Ovary (tissue), 9 donors: ENCODE data around the gene PNMA6F. TPM values are rescaled to one million over a fixed set of nuclear protein-coding genes. Genes with fewer than 3 reads are reported as not detected.
A peak's percentile ranks its signal among the peaks of the same experiment; 100 is the strongest.
"Not testable (repeated sequence)": the region's sequence is repeated elsewhere in the genome, so short reads cannot be mapped to it uniquely, and the experiment has no call there.

ENCODE experiments used
- DNase-seq, 5 donors: peaks; one replicate each; pipeline ENCODE4 v3.0.0-alpha.2; 2019 to 2020
- H3K27ac ChIP-seq, 2 donors: fragments of 200-600 bp; one replicate each; pipeline versions ENCODE4 v1.5.1 to v1.8.0; 2019 to 2022
- H3K27me3 ChIP-seq: fragments of 200-600 bp; one replicate; pipeline ENCODE4 v1.8.0; 2022
- H3K36me3 ChIP-seq: fragments of 200-600 bp; sonication (generic); one replicate; pipeline ENCODE4 v1.5.1; 2019
- H3K4me1 ChIP-seq: one replicate; pipeline ENCODE4 v1.8.1; 2013; ENCODE audit warnings: mild to moderate bottlenecking, moderate library complexity; ENCODE audit not compliant: insufficient read depth
- H3K4me3 ChIP-seq: fragments of 200-600 bp; sonication (generic); one replicate; pipeline ENCODE4 v1.5.1; 2017
- H3K9me3 ChIP-seq, 2 donors: fragments of 200-600 bp in 1 of 2; sonication (generic) in 1 of 2; one replicate each; pipeline versions ENCODE4 v1.5.1 to v1.8.1; 2013 to 2019; ENCODE audit warnings: mild to moderate bottlenecking in 1 of 2, moderate library complexity in 1 of 2
- EP300 ChIP-seq: sonication (generic); formaldehyde crosslinking; IDR thresholded peaks from one replicate; pipeline ENCODE4 v1.6.1; 2017; ENCODE audit warnings: antibody characterized with exemption
- POLR2A ChIP-seq: fragments of 450-650 bp; IDR thresholded peaks from one replicate; pipeline ENCODE4 v1.6.1; 2017; ENCODE audit warnings: antibody characterized with exemption, mild to moderate bottlenecking, moderate library complexity
- WGBS, 3 donors: extraction: QIAGEN DNeasy Blood & Tissue Kit in 1 of 3; methylation state at CpG; one replicate each; pipeline versions ENCODE4 v1.1.5 to v1.1.7; 2013 to 2017; 5-methylcytosine and 5-hydroxymethylcytosine counted together
- intact Hi-C, 4 donors: fragments of 100-400 bp; cut with DNase I; formaldehyde crosslinking; loops; one replicate each; pipeline versions ENCODE4 v1.11.0 to v1.15.1; 2022 to 2023
- polyA plus RNA-seq, 2 donors: library from polyadenylated mRNA; stranded (reverse); fragments of 200-250 nt in 1 of 2; fragments of 350-450 nt in 1 of 2; fragmentation: Illumina TruSeq in 1 of 2; extraction: RNeasy Lipid Tissue Mini Kit (QIAGEN cat#74804) in 1 of 2; gene quantifications; one replicate each; pipeline ENCODE4 v1.2.3, GENCODE V29; 2013 to 2014
- total RNA-seq, 7 donors: library from RNA; depleted of rRNA in 2 of 7; stranded (reverse); fragments of >200 nt in 2 of 7; fragmentation: NEBNext Ultra II Directional in 3 of 7; extraction: Animal tissue kit (Norgen Biotek cat#: 25700) in 3 of 7; gene quantifications; one replicate each; pipeline versions ENCODE4 v1.1.0 to v1.2.4, GENCODE V29; 2016 to 2023
- TF ChIP-seq, protein P1 (sequence below), 3 donors: fragments of 450-650 bp in 2 of 3; fragments of 200-600 bp in 1 of 3; IDR thresholded peaks; one replicate each; pipeline versions ENCODE4 v1.5.1 to v1.8.0; 2016 to 2022; ENCODE audit warnings: antibody characterized with exemption in 3 of 3, mild to moderate bottlenecking in 1 of 3
- donor health status: DM: no; HTN: no; CAD: no; lungs with moderate emphysema.
- donor health status: DM: no; HTN: no; CAD: no.
- donor health status: Bipolar disorder and iron deficiency.
- donor health status: DM: yes; HTN: yes; CAD: no.
- donor health status: DM: no; HTN: no; CAD: no.
- donor health status: DM: yes; HTN: yes; CAD: no.

PNMA6F gene
- total and polyA plus RNA-seq, 9 donors = 0.04 TPM; not detected in 8

DNA sequence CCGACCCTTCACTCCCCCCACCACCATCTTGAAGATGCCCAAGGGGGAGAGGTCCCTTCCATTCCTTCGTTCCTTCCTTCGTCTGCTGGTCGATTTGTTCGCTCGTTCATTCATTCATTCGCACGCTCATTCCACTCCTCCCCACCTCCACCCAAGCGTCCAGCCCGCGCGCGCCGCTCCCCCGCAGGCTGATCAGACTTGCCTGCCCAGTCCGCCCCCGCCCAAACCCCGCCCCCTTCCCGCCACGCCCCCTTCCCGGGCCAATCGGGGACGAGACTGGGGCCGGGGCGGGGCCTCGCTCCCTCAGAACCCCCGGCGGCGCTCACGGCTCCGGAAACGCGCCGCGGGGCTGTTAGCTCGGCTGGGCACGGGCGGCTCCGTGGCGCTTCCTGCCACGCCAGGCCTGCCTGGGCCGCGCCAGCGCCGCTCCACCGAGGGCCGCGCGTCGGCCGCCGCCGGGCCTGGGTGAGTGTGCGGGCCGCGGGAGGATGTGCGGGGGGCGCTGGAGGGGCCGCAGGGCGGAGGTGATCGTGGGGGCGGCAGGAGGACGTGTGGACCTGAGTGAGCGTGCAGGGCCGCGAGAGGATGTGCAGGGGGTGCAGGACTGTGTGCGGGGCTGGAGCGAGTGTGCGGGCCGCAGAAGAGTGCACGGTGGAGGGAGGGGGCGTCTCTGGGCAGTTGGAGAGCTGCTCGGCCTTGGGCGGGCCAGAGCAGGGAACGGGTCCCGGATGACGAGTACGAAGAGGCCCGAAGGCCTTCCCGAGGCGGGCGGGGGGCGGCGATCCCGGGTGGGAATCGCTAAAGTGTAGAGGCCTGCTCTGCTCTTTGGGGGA lies 12.5 kb upstream of the PNMA6F start, which contains the start of gene ZNF275:
Gene ZNF275 (plus strand): TSS at position 333 of the 833 bp plus-strand sequence. CDS start 2,527 bp downstream, outside the sequence.
- 34 to 48% (median 41%) methylated on average over 86 of the region's 86 CpGs for WGBS, 3 donors
- no peaks in the 10 kb centered on the region for H3K36me3 ChIP-seq
- TF ChIP-seq POLR2A = peak; percentile 79
- no peak for TF ChIP-seq EP300
- H3K9me3 ChIP-seq = no peaks in the 10 kb centered on the region
- H3K4me1 ChIP-seq = peaks cover 3% of the 10 kb centered on the region
- intact Hi-C loops = no loop called here
- peak within 1 kb of the TSS; percentile 71 for H3K4me3 ChIP-seq
- no peaks in the 10 kb centered on the region for H3K27me3 ChIP-seq
- DNase-seq = peak; percentile 79 to 89 (median 86)
- H3K27ac ChIP-seq = peak within 1 kb of the TSS; percentile 53 to 68

DNA sequence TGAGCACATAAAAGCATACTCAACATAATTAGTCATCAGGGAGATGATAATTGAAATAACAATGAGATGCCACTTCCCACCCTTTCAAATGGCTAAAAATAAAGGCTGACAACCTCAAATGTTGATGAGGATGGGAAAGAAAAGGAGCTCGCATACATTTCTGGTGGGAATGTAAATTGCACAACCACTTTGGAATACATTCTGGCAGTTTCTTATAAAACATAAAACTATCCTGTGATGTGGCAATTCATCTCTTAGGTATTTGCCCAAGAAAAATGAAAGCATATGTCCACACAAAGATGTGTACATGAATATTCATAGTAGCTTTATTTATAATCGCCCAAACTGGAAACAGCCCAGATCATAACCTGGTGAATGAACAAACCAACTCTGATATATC lies 11.7 kb upstream of the PNMA6F start:
- H3K27me3 ChIP-seq = no peaks in the 10 kb centered on the region
- TF ChIP-seq POLR2A = no peak
- TF ChIP-seq, protein P1, sequence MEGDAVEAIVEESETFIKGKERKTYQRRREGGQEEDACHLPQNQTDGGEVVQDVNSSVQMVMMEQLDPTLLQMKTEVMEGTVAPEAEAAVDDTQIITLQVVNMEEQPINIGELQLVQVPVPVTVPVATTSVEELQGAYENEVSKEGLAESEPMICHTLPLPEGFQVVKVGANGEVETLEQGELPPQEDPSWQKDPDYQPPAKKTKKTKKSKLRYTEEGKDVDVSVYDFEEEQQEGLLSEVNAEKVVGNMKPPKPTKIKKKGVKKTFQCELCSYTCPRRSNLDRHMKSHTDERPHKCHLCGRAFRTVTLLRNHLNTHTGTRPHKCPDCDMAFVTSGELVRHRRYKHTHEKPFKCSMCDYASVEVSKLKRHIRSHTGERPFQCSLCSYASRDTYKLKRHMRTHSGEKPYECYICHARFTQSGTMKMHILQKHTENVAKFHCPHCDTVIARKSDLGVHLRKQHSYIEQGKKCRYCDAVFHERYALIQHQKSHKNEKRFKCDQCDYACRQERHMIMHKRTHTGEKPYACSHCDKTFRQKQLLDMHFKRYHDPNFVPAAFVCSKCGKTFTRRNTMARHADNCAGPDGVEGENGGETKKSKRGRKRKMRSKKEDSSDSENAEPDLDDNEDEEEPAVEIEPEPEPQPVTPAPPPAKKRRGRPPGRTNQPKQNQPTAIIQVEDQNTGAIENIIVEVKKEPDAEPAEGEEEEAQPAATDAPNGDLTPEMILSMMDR (IDR thresholded peaks at IDR 0.05) = no peak
- TF ChIP-seq EP300 = no peak
- DNase-seq = no peak
- no peak overlapping the region for H3K27ac ChIP-seq
- WGBS, 3 donors = 46 to 66% (median 58%) methylated on average over 2 of the region's 2 CpGs
- no peaks in the 10 kb centered on the region for H3K9me3 ChIP-seq
- H3K36me3 ChIP-seq = no peaks in the 10 kb centered on the region
- intact Hi-C loops = no loop called here
- H3K4me3 ChIP-seq = no peak overlapping the region
- peaks cover 3% of the 10 kb centered on the region for H3K4me1 ChIP-seq

DNA sequence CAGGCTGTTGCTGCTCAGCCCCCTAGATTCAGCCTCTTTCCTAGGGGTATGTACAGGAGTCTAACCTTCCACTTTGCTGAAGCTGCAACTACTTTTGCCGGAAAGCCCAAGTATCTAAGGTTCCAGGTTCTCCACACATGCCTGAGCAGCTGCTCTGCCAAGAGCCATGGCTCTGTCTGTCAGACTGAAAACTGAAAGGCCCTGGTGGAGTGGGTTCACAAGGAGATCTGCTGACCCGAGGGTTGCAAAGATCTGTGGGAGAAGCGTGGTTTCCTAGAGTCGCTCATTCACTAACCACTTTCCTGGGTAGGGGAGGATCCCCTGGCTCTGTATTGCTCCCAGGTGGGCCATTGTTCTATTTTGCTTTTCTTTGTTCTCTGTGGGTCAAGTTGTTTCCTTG lies 6.0 kb upstream of the PNMA6F start:
- Histone ChIP-seq H3K4me1 (no peaks in the 10 kb centered on the region), H3K9me3 (no peaks in the 10 kb centered on the region), H3K36me3 (no peaks in the 10 kb centered on the region), H3K27ac (no peak overlapping the region), H3K4me3 (no peak overlapping the region), H3K27me3 (no peaks in the 10 kb centered on the region)
- no peak for DNase-seq
- intact Hi-C loops = no loop called here
- WGBS, 3 donors = 80 to 88% (median 81%) methylated on average over 4 of the region's 4 CpGs
- TF ChIP-seq POLR2A = no peak
- no peak for TF ChIP-seq EP300
- TF ChIP-seq, protein P1 (IDR thresholded peaks at IDR 0.05) = no peak

DNA sequence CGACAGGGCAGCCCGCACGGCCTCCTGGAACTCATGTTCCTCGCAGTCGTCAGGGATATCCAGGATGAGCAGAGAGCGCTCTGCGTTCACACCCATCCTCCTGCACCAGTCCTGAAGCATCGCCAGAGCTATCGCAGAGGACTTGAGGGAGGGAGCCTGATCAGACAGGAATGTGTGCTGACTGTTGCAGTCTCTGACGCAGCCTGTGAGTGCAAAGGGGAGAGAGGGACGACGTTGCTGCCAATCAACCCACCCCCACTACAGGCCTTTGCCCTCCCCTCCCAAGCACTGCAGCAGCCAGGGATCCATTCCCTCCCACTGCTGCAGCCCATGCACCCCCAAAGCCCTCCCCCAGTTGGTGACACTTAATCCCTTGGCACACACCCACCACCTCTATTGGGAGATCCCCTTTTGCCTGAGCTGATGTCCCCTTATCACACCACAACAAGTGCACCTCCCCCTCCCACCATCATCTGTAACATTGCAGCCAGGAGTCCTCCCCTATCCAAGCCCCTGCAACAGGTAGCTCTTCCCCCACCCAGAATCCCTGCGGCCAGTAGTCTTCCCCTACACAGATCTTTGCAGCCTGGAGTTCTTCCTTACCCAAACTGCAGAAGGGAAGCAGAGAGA lies 897 bp downstream of the PNMA6F start:
- H3K27me3 ChIP-seq = no peaks in the 10 kb centered on the region
- intact Hi-C loops = no loop called here
- H3K4me1 ChIP-seq = no peaks in the 10 kb centered on the region
- WGBS, 3 donors = 36 to 49% (median 44%) methylated on average over 6 to 10 of the region's 13 CpGs
- no peaks in the 10 kb centered on the region for H3K36me3 ChIP-seq
- H3K27ac ChIP-seq = no peak overlapping the region
- no peaks in the 10 kb centered on the region for H3K9me3 ChIP-seq
- TF ChIP-seq EP300 = no peak
- no peak for TF ChIP-seq POLR2A
- TF ChIP-seq, protein P1 (IDR thresholded peaks at IDR 0.05) = no peak
- no peak overlapping the region for H3K4me3 ChIP-seq
- no peak for DNase-seq

DNA sequence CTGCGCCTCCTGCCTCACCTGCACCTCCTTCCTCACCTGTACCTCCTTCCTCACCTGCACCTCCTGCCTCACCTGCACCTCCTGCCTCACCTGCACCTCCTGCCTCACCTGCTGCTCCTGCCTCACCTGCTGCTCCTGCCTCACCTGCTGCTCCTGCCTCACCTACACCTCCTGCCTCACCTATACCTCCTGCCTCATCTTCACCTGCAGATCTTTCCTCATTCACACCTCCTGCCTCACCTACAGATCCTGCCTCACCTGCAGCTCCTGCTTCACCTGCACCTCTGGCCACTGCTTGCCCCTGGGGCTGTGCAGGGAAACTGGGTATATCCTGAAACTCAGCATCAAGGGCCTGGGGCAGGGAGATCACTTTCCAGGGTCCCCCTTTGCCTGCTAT lies 1.5 kb downstream of the PNMA6F start:
- H3K27me3 ChIP-seq, H3K4me3 ChIP-seq, DNase-seq, H3K27ac ChIP-seq, H3K36me3 ChIP-seq, intact Hi-C loops, H3K9me3 ChIP-seq, H3K4me1 ChIP-seq: not testable (repeated sequence)
- 72 to 100% (median 97%) methylated on average over 1 of the region's 1 CpG for WGBS, 3 donors
